ENCODE results near the gene CFAP54.

DNA sequence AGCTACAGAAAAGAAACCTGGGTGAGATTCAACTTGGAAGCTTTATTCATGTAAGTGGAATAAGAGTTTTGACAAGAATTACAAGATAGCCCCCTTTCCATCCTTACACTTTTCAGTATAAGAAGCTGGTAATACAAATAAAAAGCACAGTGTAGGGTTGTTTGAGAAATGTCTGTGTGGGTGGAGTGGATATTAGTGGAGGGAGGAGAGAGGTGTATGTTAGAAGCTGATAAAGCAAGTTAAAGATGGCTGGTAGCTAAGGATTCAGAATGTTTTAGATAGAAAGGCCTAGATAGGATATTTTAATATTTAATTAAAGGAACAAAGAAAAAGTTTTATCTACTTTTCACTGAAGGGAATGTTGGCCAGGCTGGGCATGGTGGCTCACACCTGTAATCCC is 12.5 kb downstream of the CFAP54 start:
- TF ChIP-seq POLR2AphosphoS5 (IDR thresholded peaks at IDR 0.05; ENCODE audit: low read depth, low read length) (no peak), POLR2A (IDR thresholded peaks at IDR 0.05; ENCODE audit: low read depth, low read length) (no peak), TAF1 (IDR thresholded peaks at IDR 0.05; ENCODE audit: low read depth, low read length) (no peak), POU2F2 (IDR thresholded peaks at IDR 0.05; ENCODE audit: low read depth, low read length) (no peak), PAX5 (IDR thresholded peaks at IDR 0.05; ENCODE audit: insufficient read depth, low read length, severe bottlenecking) (no peak), SPI1 (IDR thresholded peaks at IDR 0.05; ENCODE audit: low read depth, low read length) (no peak)

Data from GM12891 (cell line).